ENCODE data around the gene NAALADL2.

- TF ChIP-seq TAF1 (IDR thresholded peaks at IDR 0.05; ENCODE audit: low read depth) (no peak), REST (IDR thresholded peaks at IDR 0.05; ENCODE audit: low read depth) (no peak), EGR1 (IDR thresholded peaks at IDR 0.05) (no peak), TEAD4 (IDR thresholded peaks at IDR 0.05) (no peak), CEBPB (IDR thresholded peaks at IDR 0.05) (no peak), MAX (IDR thresholded peaks at IDR 0.05) (no peak)
Observed at GRCh38 chr3:175837962-175838361, 978.8 kb downstream of the NAALADL2 start.
